ENCODE results near the gene EIF3I. TPM values are rescaled to one million over a fixed set of nuclear protein-coding genes. Genes with fewer than 3 reads are reported as not detected.

The EIF3I gene
- total and polyA plus RNA-seq, 2 of the 8 experiments (the other 6 are each of a cell fraction or from before 2014, with no cell fraction given) = 247 to 346 TPM

DNA sequence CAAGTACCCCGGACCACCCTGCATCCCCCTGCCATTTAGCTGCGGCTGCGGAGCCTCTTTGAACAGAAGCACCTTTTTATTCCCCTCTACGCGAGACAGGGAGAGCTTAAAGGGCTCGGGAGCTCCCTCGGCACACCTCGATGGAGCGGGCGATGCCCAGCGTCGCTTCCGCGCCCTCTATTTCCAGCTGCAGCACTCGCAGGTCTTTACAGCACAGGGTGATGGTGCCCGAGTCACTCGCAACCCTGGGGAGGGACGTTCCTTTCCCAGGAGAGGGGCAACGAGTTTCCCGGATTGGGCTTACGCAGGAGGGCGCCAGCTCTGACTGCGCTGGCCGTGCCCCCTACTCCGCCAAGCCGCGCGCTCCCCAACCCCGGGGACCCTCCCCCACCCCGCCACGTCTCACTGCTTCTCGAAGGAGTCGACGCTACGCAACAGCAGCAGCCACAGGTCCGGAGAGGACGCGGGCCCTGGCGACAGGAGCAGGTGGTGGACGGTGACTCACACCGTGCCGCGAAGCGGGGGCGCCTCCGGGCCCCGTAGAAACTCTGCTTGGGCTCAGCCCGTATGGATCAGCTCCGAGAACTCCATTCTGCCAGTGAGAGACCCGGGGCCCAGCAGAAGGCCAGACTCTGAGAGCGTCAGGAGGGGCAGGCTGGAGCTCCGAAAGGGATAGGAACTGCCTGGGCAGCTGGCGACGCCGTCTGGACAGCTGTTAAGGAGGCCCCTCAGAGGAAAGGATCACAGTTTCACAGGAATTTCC, 19.0 kb downstream of the EIF3I start:
- no peaks in the 10 kb centered on the region for H3K9me3 ChIP-seq (ENCODE audit: insufficient read depth in 2 of 2, low read depth in 1 of 2, low read length in 1 of 2)
- CTCF ChIA-PET (ENCODE audit: partially characterized antibody) = interaction anchor here (0.6 to 7.3 kb wide), 18 partner anchors 9 to 456 kb away, joined by 3 to 70 read pairs (median 3); partner anchors contain the start of genes LCK and TMEM39B
- no peak for FAIRE-seq
- TF ChIP-seq, protein P1, sequence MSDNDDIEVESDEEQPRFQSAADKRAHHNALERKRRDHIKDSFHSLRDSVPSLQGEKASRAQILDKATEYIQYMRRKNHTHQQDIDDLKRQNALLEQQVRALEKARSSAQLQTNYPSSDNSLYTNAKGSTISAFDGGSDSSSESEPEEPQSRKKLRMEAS (IDR thresholded peaks at IDR 0.05) = peak; percentile 91
- TF ChIP-seq EZH2 (IDR thresholded peaks at IDR 0.05; ENCODE audit: low read depth, low read length, severe bottlenecking) (no peak), RNF2 (IDR thresholded peaks at IDR 0.05; ENCODE audit: borderline replicate concordance, low read depth, low read length, missing control alignments, poor library complexity, severe bottlenecking) (no peak), GABPA (IDR thresholded peaks at IDR 0.05; ENCODE audit: borderline replicate concordance, insufficient read depth, low read length) (0 out of 2 replicates have a peak, but pooled peaks have one; percentile 8), CREB1 (IDR thresholded peaks at IDR 0.05) (peak; percentile 45; the same call in 1 of the 2 replicates), ATF2 (IDR thresholded peaks at IDR 0.05; ENCODE audit: low read length) (no peak), JUN (IDR thresholded peaks at IDR 0.05; ENCODE audit: low read depth, low read length) (0 out of 2 replicates have a peak, but pooled peaks have one; percentile 25), SP1 (IDR thresholded peaks at IDR 0.05; ENCODE audit: low read depth, low read length) (no peak)

More for the DNA sequence above, 19.0 kb downstream of the EIF3I start:
- Histone ChIP-seq H2AFZ (ENCODE audit: low read length) (0 out of 2 replicates have a peak overlapping the region, but pooled peaks have one; percentile 14), H3K23ac (ENCODE audit: insufficient read length) (no peak overlapping the region), H4K20me1 (replicated peaks in 1 of 2; ENCODE audit: control insufficient read depth in 1 of 2, insufficient read depth in 2 of 2, low read length in 2 of 2) (no peaks in the 10 kb centered on the region), H2AK5ac (ENCODE audit: low read depth, low read length) (no peak overlapping the region), H4K8ac (ENCODE audit: extremely low read depth, insufficient read depth, low read length) (peak overlapping the region; percentile 65), H3K18ac (ENCODE audit: extremely low read depth, low read length) (peak overlapping the region; percentile 92), H3K79me2 (ENCODE audit: control insufficient read depth in 1 of 2, insufficient read depth in 2 of 2, low read length in 2 of 2) (no peaks in the 10 kb centered on the region), H3K4me1 (replicated peaks in 1 of 4; ENCODE audit: control insufficient read depth in 3 of 4, insufficient read depth in 4 of 4, low read length in 3 of 4) (peaks cover 0 to 7% (median 3%) of the 10 kb centered on the region in 4 experiments; a peak in 3 of 7 replicates), H3K14ac (ENCODE audit: insufficient read length) (no peak overlapping the region), H2BK15ac (ENCODE audit: low read length) (peak overlapping the region; percentile 81; the same call in 1 of the 2 replicates), H3K9ac (replicated peaks in 1 of 4; ENCODE audit: extremely low read depth in 1 of 4, low read depth in 3 of 4, low read length in 3 of 4) (peak overlapping the region in 3 of 4 experiments; percentile 26 to 76 (median 73); a peak in 6 of 7 replicates), H2BK120ac (replicated peaks; ENCODE audit: low read depth, low read length) (no peak overlapping the region), H3K4me3 (ENCODE audit: extremely low read depth in 1 of 4, insufficient read depth in 2 of 4, low read depth in 3 of 4, low read length in 4 of 4) (peak overlapping the region; percentile 65 to 91 (median 68)), H4K5ac (ENCODE audit: insufficient read length, low read depth, low read length) (peak overlapping the region; percentile 34), H3K79me1 (ENCODE audit: low read depth, low read length) (no peaks in the 10 kb centered on the region), H3K23me2 (ENCODE audit: low read depth, low read length) (peaks cover 16% of the 10 kb centered on the region), H2BK20ac (ENCODE audit: low read length) (no peak overlapping the region), H2BK12ac (ENCODE audit: low read depth, low read length) (0 out of 2 replicates have a peak overlapping the region, but pooled peaks have one; percentile 63), H3K4ac (replicated peaks; ENCODE audit: insufficient read length, low read depth, low read length) (peak overlapping the region; percentile 90), H3K27me3 (replicated peaks in 1 of 4; ENCODE audit: control insufficient read depth in 3 of 4, extremely low read depth in 1 of 4, insufficient read depth in 3 of 4, low read length in 3 of 4) (no peaks in the 10 kb centered on the region; a peak in 1 of 7 replicates), H2BK5ac (ENCODE audit: low read depth, low read length) (peak overlapping the region; percentile 95; the same call in 1 of the 2 replicates), H3K27ac (ENCODE audit: low read depth, low read length) (no peak overlapping the region), H3K36me3 (ENCODE audit: control insufficient read depth in 2 of 4, insufficient read depth in 4 of 4, low read length in 3 of 4) (no peaks in the 10 kb centered on the region; a peak in 1 of 8 replicates), H3K56ac (replicated peaks; ENCODE audit: insufficient read length, low read depth, low read length) (no peak overlapping the region), H3K4me2 (ENCODE audit: insufficient read depth in 1 of 2, low read depth in 2 of 2, low read length in 2 of 2) (peak overlapping the region; percentile 84 to 92), H4K91ac (replicated peaks; ENCODE audit: insufficient read length, low read length) (peak overlapping the region; percentile 88)
- POLR2A ChIA-PET (ENCODE audit: partially characterized antibody) = interaction anchor here (0.8 to 9.1 kb wide), 32 partner anchors 10 to 180 kb away, joined by 3 to 73 read pairs (median 7); partner anchors contain the start of genes BSDC1, CCDC28B, EIF3I and HDAC1
- DNase-seq (ENCODE audit: low read depth in 1 of 2, low spot score in 2 of 2) = peak in 1 of 2 experiments; percentile 81
- WGBS, 2 experiments (ENCODE audit: extremely low coverage in 1 of 2, insufficient coverage in 1 of 2, insufficient read length in 1 of 2, insufficient replicate concordance in 2 of 2, low coverage in 1 of 2, low lambda C conversion rate in 2 of 2, missing lambda C conversion rate in 1 of 2) = 1% methylated on average over 49 of the region's 55 CpGs; no CpG with 5 or more reads in 1 of the 2 experiments
